ENCODE measurements around the gene PHF2.

The PHF2 gene

GRCh38 chr9:93682155-93682968, 106.0 kb downstream of the PHF2 start:
- no peaks in the 10 kb centered on the region for H3K9me3 ChIP-seq
- no peaks in the 10 kb centered on the region for H3K4me1 ChIP-seq (ENCODE audit: control insufficient read depth in 1 of 2, insufficient read depth in 1 of 2, low read depth in 1 of 2, low read length in 1 of 2)
- H3K36me3 ChIP-seq: peaks cover 27% of the 10 kb centered on the region
- TF ChIP-seq, protein P1, sequence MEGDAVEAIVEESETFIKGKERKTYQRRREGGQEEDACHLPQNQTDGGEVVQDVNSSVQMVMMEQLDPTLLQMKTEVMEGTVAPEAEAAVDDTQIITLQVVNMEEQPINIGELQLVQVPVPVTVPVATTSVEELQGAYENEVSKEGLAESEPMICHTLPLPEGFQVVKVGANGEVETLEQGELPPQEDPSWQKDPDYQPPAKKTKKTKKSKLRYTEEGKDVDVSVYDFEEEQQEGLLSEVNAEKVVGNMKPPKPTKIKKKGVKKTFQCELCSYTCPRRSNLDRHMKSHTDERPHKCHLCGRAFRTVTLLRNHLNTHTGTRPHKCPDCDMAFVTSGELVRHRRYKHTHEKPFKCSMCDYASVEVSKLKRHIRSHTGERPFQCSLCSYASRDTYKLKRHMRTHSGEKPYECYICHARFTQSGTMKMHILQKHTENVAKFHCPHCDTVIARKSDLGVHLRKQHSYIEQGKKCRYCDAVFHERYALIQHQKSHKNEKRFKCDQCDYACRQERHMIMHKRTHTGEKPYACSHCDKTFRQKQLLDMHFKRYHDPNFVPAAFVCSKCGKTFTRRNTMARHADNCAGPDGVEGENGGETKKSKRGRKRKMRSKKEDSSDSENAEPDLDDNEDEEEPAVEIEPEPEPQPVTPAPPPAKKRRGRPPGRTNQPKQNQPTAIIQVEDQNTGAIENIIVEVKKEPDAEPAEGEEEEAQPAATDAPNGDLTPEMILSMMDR (IDR thresholded peaks at IDR 0.05): peak; percentile 58
- no peak overlapping the region for H3K27ac ChIP-seq
- H3K4me3 ChIP-seq (ENCODE audit: low read depth in 1 of 2, low read length in 1 of 2): no peak overlapping the region
- peaks cover 21% of the 10 kb centered on the region for H3K27me3 ChIP-seq

DNA sequence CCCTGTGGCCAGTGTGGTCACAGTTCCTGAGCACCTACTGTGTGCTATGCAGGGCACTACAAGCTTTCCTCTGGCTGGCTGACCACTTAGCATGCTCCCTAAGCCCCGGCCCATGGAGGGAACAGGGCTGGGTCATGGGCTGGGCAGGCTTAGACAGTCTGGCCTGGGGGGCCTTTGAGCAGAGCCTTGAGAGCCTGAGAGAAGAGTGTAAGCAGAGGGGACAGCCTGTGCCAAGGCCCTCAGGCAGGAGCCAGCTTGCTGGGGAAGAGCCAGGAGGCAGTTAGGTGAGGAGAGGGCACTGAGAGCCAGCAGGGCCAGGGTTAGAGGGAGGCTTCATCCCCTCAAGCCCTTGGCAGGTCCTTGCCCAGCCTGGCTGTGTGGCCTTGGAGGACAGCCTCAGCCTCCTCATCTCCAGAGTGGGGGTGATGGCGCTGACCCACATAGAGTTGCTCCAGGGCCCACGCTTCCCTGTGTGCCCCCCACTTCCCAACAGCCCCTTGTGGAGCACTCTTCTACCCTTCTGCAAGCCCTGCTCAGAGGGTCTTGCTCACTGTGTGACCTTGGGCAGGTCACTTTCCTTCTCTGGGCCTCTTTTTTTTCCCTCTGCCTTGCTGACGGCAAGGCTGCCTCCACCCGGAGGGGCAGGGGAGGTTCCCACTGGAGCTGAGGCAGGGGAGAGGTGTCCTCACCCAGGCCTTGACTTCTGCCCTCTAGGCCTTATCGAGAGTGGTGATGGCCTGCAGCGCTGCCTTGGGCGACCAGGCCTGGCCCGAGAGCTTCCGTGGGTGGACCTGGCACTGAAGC, 107.1 kb downstream of the PHF2 start:
- no peaks in the 10 kb centered on the region for H3K4me1 ChIP-seq (ENCODE audit: control insufficient read depth in 1 of 2, insufficient read depth in 1 of 2, low read depth in 1 of 2, low read length in 1 of 2)
- H3K27ac ChIP-seq: no peak overlapping the region
- no peaks in the 10 kb centered on the region for H3K9me3 ChIP-seq
- peaks cover 16% of the 10 kb centered on the region for H3K36me3 ChIP-seq
- H3K27me3 ChIP-seq: peaks cover 21% of the 10 kb centered on the region
- no peak overlapping the region for H3K4me3 ChIP-seq (ENCODE audit: low read depth in 1 of 2, low read length in 1 of 2)
- TF ChIP-seq, protein P1 (IDR thresholded peaks at IDR 0.05): no peak

- H3K4me1 ChIP-seq (ENCODE audit: control insufficient read depth in 1 of 2, insufficient read depth in 1 of 2, low read depth in 1 of 2, low read length in 1 of 2): no peaks in the 10 kb centered on the region
- TF ChIP-seq, protein P1 (IDR thresholded peaks at IDR 0.05): no peak
- H3K27me3 ChIP-seq: peaks cover 21% of the 10 kb centered on the region
- no peak overlapping the region for H3K27ac ChIP-seq
- H3K9me3 ChIP-seq: no peaks in the 10 kb centered on the region
- peaks cover 10% of the 10 kb centered on the region for H3K36me3 ChIP-seq
- H3K4me3 ChIP-seq (ENCODE audit: low read depth in 1 of 2, low read length in 1 of 2): no peak overlapping the region
Observed at GRCh38 chr9:93684161-93684765, 107.9 kb downstream of the PHF2 start.

- peaks cover 3% of the 10 kb centered on the region for H3K36me3 ChIP-seq
- no peaks in the 10 kb centered on the region for H3K4me1 ChIP-seq (ENCODE audit: control insufficient read depth in 1 of 2, insufficient read depth in 1 of 2, low read depth in 1 of 2, low read length in 1 of 2)
- H3K27ac ChIP-seq: no peak overlapping the region
- H3K4me3 ChIP-seq (ENCODE audit: low read depth in 1 of 2, low read length in 1 of 2): no peak overlapping the region
- TF ChIP-seq, protein P1 (IDR thresholded peaks at IDR 0.05): no peak
- H3K9me3 ChIP-seq: no peaks in the 10 kb centered on the region
- H3K27me3 ChIP-seq: peaks cover 21% of the 10 kb centered on the region
Observed at GRCh38 chr9:93684806-93685543, 108.6 kb downstream of the PHF2 start.
